ENCODE results near the gene CIB2. TPM values are rescaled to one million over a fixed set of nuclear protein-coding genes. Genes with fewer than 3 reads are reported as not detected.

The CIB2 gene
- total and polyA plus RNA-seq, 2 donors (not counting 1 experiment from before 2014, with no cell fraction given) = 0.97 to 3.2 TPM

DNA sequence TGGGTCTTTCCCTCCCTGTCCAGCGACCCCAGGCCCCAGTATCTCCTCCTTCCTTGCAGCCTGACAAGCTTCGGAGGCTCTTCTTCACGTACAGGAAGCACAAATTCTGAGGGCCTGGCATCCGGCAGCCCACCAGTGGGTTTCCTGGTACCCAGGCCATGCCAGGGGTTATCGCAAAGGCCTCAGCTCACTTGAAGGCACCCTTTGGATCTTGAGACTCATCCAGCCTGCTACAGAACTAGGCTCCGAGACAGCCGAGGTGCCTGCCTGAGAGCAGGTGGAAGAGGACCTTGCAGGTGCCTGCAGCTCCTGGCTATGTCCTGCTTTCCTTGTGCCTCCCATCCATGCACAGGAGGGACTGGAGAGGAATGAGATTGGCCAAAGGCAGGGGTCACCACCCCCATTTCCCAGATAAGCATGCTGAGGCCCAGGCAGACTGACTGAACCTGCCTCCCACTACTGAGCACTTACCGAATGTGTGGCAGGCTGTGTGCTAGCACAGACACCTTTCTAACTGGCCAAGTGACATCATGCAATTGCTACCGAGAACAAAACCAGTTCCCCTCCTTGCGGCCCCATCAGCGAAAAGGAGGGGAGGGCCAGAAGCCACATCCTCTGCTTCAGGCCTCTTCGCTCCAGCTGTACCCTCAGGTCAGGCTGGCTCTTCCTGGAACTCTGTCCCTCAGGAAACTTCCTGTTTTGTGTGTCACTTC, 27.7 kb downstream of the CIB2 start:
- no peak overlapping the region for H2AFZ ChIP-seq (ENCODE audit: insufficient read depth, low read depth, low read length, poor library complexity, severe bottlenecking)
- no peak overlapping the region for H3K4me3 Mint-ChIP-seq
- H3K4me2 ChIP-seq (replicated peaks; ENCODE audit: low read depth, low read length, poor library complexity, severe bottlenecking) = no peak overlapping the region
- H3K4me1 Mint-ChIP-seq = no peaks in the 10 kb centered on the region
- H3K9me3 Mint-ChIP-seq (ENCODE audit: insufficient read depth) = no peaks in the 10 kb centered on the region
- intact Hi-C loops (cut with micrococcal nuclease) = no loop called here
- CTCF ChIA-PET = interaction anchor here (0.6 to 2.5 kb wide), 2 partner anchors 92 to 136 kb away, joined by 3 to 8 read pairs; no protein-coding TSS in a partner anchor
- no peaks in the 10 kb centered on the region for H3K27me3 Mint-ChIP-seq
- DNase-seq (no peak), ATAC-seq (ENCODE audit: low read depth) (no peak)
- peaks cover 0 to 3% (median 0%) of the 10 kb centered on the region in 3 donors for H3K9me3 ChIP-seq (ENCODE audit: control extremely low read depth in 1 of 3, control insufficient read depth in 2 of 3, insufficient read depth in 1 of 3, low read length in 2 of 3)
- no peak overlapping the region for H3K9ac ChIP-seq (ENCODE audit: low read length)
- POLR2A ChIA-PET = no interaction called here
- no peak overlapping the region for H3K27ac ChIP-seq (ENCODE audit: low read length in 2 of 2)
- TF ChIP-seq EZH2 (IDR thresholded peaks at IDR 0.05; ENCODE audit: borderline replicate concordance, insufficient read depth, low read depth, low read length, poor library complexity, severe bottlenecking) = no peak
- TF ChIP-seq, protein P1, sequence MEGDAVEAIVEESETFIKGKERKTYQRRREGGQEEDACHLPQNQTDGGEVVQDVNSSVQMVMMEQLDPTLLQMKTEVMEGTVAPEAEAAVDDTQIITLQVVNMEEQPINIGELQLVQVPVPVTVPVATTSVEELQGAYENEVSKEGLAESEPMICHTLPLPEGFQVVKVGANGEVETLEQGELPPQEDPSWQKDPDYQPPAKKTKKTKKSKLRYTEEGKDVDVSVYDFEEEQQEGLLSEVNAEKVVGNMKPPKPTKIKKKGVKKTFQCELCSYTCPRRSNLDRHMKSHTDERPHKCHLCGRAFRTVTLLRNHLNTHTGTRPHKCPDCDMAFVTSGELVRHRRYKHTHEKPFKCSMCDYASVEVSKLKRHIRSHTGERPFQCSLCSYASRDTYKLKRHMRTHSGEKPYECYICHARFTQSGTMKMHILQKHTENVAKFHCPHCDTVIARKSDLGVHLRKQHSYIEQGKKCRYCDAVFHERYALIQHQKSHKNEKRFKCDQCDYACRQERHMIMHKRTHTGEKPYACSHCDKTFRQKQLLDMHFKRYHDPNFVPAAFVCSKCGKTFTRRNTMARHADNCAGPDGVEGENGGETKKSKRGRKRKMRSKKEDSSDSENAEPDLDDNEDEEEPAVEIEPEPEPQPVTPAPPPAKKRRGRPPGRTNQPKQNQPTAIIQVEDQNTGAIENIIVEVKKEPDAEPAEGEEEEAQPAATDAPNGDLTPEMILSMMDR (IDR thresholded peaks at IDR 0.05) = no peak
- H3K4me3 ChIP-seq (ENCODE audit: control extremely low read depth in 1 of 5, extremely low read depth in 1 of 5, insufficient read depth in 1 of 5, low read depth in 2 of 5, low read length in 4 of 5) = no peak overlapping the region
- peaks cover 0 to 4% of the 10 kb centered on the region in 2 donors for H3K4me1 ChIP-seq (ENCODE audit: control insufficient read depth in 2 of 2, insufficient read depth in 2 of 2, low read length in 2 of 2)
- no peaks in the 10 kb centered on the region for H3K79me2 ChIP-seq (ENCODE audit: control insufficient read depth, insufficient read depth, low read length)
- no peaks in the 10 kb centered on the region for H3K27me3 ChIP-seq (replicated peaks in 1 of 4; ENCODE audit: control extremely low read depth in 1 of 4, control insufficient read depth in 3 of 4, insufficient read depth in 4 of 4, low read length in 3 of 4)
- H3K36me3 ChIP-seq (replicated peaks in 1 of 2; ENCODE audit: control extremely low read depth in 1 of 2, control insufficient read depth in 1 of 2, extremely low read depth in 1 of 2, insufficient read depth in 2 of 2, low read length in 1 of 2) = no peaks in the 10 kb centered on the region
- H4K20me1 ChIP-seq (ENCODE audit: control insufficient read depth, insufficient read depth, low read length, poor library complexity, severe bottlenecking) = no peaks in the 10 kb centered on the region
- 63% methylated on average over 12 of the region's 12 CpGs for WGBS (ENCODE audit: insufficient coverage)
- no peak overlapping the region for H3K27ac Mint-ChIP-seq

DNA sequence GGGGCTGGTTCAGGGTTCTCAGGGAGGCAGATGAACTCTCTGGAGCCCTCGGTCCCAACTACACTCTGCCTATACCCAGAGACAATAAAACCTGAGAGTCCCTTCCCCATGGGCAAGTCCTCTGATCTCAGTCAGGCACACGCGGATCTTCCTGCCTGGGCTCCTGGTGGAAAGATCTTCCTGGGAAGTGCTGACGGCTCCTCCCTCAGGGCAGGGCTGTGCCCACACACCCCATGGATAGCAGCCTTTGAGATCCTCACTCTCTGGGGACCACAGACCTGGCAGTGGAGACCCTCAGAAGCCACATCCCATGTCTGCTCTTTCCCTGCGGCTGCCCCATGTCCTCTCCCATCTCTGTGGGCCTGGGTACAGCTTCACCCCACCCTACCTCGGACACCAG, 28.5 kb downstream of the CIB2 start:
- Histone ChIP-seq H3K9me3 (ENCODE audit: control extremely low read depth in 1 of 3, control insufficient read depth in 2 of 3, insufficient read depth in 1 of 3, low read length in 2 of 3) (peaks cover 0 to 3% (median 0%) of the 10 kb centered on the region in 3 donors), H4K20me1 (ENCODE audit: control insufficient read depth, insufficient read depth, low read length, poor library complexity, severe bottlenecking) (no peaks in the 10 kb centered on the region), H3K27me3 (replicated peaks in 1 of 4; ENCODE audit: control extremely low read depth in 1 of 4, control insufficient read depth in 3 of 4, insufficient read depth in 4 of 4, low read length in 3 of 4) (no peaks in the 10 kb centered on the region), H3K4me3 (ENCODE audit: control extremely low read depth in 1 of 5, extremely low read depth in 1 of 5, insufficient read depth in 1 of 5, low read depth in 2 of 5, low read length in 4 of 5) (no peak overlapping the region), H3K36me3 (replicated peaks in 1 of 2; ENCODE audit: control extremely low read depth in 1 of 2, control insufficient read depth in 1 of 2, extremely low read depth in 1 of 2, insufficient read depth in 2 of 2, low read length in 1 of 2) (no peaks in the 10 kb centered on the region), H3K9ac (ENCODE audit: low read length) (no peak overlapping the region), H3K4me1 (ENCODE audit: control insufficient read depth in 2 of 2, insufficient read depth in 2 of 2, low read length in 2 of 2) (peaks cover 0 to 4% of the 10 kb centered on the region in 2 donors), H3K4me2 (replicated peaks; ENCODE audit: low read depth, low read length, poor library complexity, severe bottlenecking) (no peak overlapping the region), H3K27ac (ENCODE audit: low read length in 2 of 2) (no peak overlapping the region), H2AFZ (ENCODE audit: insufficient read depth, low read depth, low read length, poor library complexity, severe bottlenecking) (no peak overlapping the region), H3K79me2 (ENCODE audit: control insufficient read depth, insufficient read depth, low read length) (no peaks in the 10 kb centered on the region)
- Mint-ChIP-seq H3K27me3 (no peaks in the 10 kb centered on the region), H3K27ac (no peak overlapping the region), H3K4me3 (no peak overlapping the region), H3K4me1 (no peaks in the 10 kb centered on the region), H3K9me3 (ENCODE audit: insufficient read depth) (no peaks in the 10 kb centered on the region)
- 88% methylated on average over 5 of the region's 6 CpGs for WGBS (ENCODE audit: insufficient coverage)
- POLR2A ChIA-PET = interaction anchor here (0.6 kb wide), 1 partner anchor 46 kb away, joined by 3 read pairs; no protein-coding TSS in a partner anchor
- TF ChIP-seq, protein P1 (IDR thresholded peaks at IDR 0.05) = no peak
- TF ChIP-seq EZH2 (IDR thresholded peaks at IDR 0.05; ENCODE audit: borderline replicate concordance, insufficient read depth, low read depth, low read length, poor library complexity, severe bottlenecking) = no peak
- CTCF ChIA-PET = interaction anchor here (2.5 kb wide), 1 partner anchor 93 kb away, joined by 8 read pairs; no protein-coding TSS in a partner anchor
- ATAC-seq (ENCODE audit: low read depth) = no peak
- intact Hi-C loops (cut with micrococcal nuclease) = no loop called here
- no peak for DNase-seq
